Muscle layer of colon (tissue), 2 donors: ENCODE measurements around the gene SPRYD7.
A peak's percentile ranks its signal among the peaks of the same experiment; 100 is the strongest.
"Not testable (repeated sequence)": the region's sequence is repeated elsewhere in the genome, so short reads cannot be mapped to it uniquely, and the experiment has no call there.

ENCODE experiments used
- H3K27ac ChIP-seq: one replicate; pipeline ENCODE4 v1.7.0; 2013; ENCODE audit warnings: low read depth, mild to moderate bottlenecking, low read length, moderate library complexity
- H3K27me3 ChIP-seq, 2 donors: one replicate each; pipeline ENCODE4 v1.7.0; 2013; ENCODE audit warnings: low read length in 2 of 2, mild to moderate bottlenecking in 2 of 2; ENCODE audit not compliant: insufficient read depth in 2 of 2, control insufficient read depth in 1 of 2
- H3K36me3 ChIP-seq: one replicate; pipeline ENCODE4 v1.7.0; 2013; ENCODE audit warnings: mild to moderate bottlenecking, low read length; ENCODE audit not compliant: insufficient read depth
- H3K4me1 ChIP-seq: one replicate; pipeline ENCODE4 v1.7.0; 2013; ENCODE audit warnings: mild to moderate bottlenecking, low read length; ENCODE audit not compliant: insufficient read depth
- H3K4me3 ChIP-seq, 2 donors: one replicate each; pipeline ENCODE4 v1.7.0; 2013; ENCODE audit warnings: low read length in 2 of 2, low read depth in 1 of 2, mild to moderate bottlenecking in 1 of 2, moderate library complexity in 1 of 2
- H3K9ac ChIP-seq: one replicate; pipeline ENCODE4 v1.7.0; 2013; ENCODE audit warnings: low read length
- H3K9me3 ChIP-seq: one replicate; pipeline ENCODE4 v1.7.0; 2013; ENCODE audit warnings: mild to moderate bottlenecking, low read length
- donor health status: abdominal sarcoma.
- donor health status: Adenocarcinoma of cecum.

SPRYD7 gene

GRCh38 chr13:49954674-49955455, 18.7 kb upstream of the SPRYD7 start:
- H3K27me3 ChIP-seq = no peaks in the 10 kb centered on the region
- H3K27ac ChIP-seq = no peak overlapping the region
- no peaks in the 10 kb centered on the region for H3K4me1 ChIP-seq
- no peak overlapping the region for H3K4me3 ChIP-seq
- H3K9me3 ChIP-seq = no peaks in the 10 kb centered on the region
- no peak overlapping the region for H3K9ac ChIP-seq
- no peaks in the 10 kb centered on the region for H3K36me3 ChIP-seq

GRCh38 chr13:49953560-49953959, 17.4 kb upstream of the SPRYD7 start:
- H3K27ac ChIP-seq = no peak overlapping the region
- H3K27me3 ChIP-seq = no peaks in the 10 kb centered on the region
- no peaks in the 10 kb centered on the region for H3K36me3 ChIP-seq
- no peak overlapping the region for H3K9ac ChIP-seq
- no peaks in the 10 kb centered on the region for H3K4me1 ChIP-seq
- H3K4me3 ChIP-seq = no peak overlapping the region
- no peaks in the 10 kb centered on the region for H3K9me3 ChIP-seq

- no peak overlapping the region for H3K9ac ChIP-seq
- H3K36me3 ChIP-seq = no peaks in the 10 kb centered on the region
- no peaks in the 10 kb centered on the region for H3K4me1 ChIP-seq
- no peak overlapping the region for H3K4me3 ChIP-seq
- H3K27ac ChIP-seq = no peak overlapping the region
- H3K9me3 ChIP-seq = no peaks in the 10 kb centered on the region
- H3K27me3 ChIP-seq = no peaks in the 10 kb centered on the region
These were observed 15.8 kb upstream of the SPRYD7 start for GRCh38 chr13:49951754-49952535.

GRCh38 chr13:49948777-49949270, 12.7 kb upstream of the SPRYD7 start:
- H3K4me3 ChIP-seq, H3K27me3 ChIP-seq, H3K4me1 ChIP-seq, H3K27ac ChIP-seq, H3K36me3 ChIP-seq, H3K9me3 ChIP-seq, H3K9ac ChIP-seq: not testable (repeated sequence)

- H3K9me3 ChIP-seq = no peaks in the 10 kb centered on the region
- no peak overlapping the region for H3K9ac ChIP-seq
- H3K27ac ChIP-seq = no peak overlapping the region
- H3K4me3 ChIP-seq = no peak overlapping the region
- peaks cover 19% of the 10 kb centered on the region for H3K4me1 ChIP-seq
- no peaks in the 10 kb centered on the region for H3K36me3 ChIP-seq
- no peaks in the 10 kb centered on the region for H3K27me3 ChIP-seq
These were observed 3.2 kb upstream of the SPRYD7 start for GRCh38 chr13:49939321-49939720.

- no peak overlapping the region for H3K4me3 ChIP-seq
- no peaks in the 10 kb centered on the region for H3K36me3 ChIP-seq
- no peak overlapping the region for H3K9ac ChIP-seq
- no peak overlapping the region for H3K27ac ChIP-seq
- no peaks in the 10 kb centered on the region for H3K27me3 ChIP-seq
- no peaks in the 10 kb centered on the region for H3K9me3 ChIP-seq
- peaks cover 19% of the 10 kb centered on the region for H3K4me1 ChIP-seq
These were observed 2.8 kb upstream of the SPRYD7 start for GRCh38 chr13:49938921-49939320.

- Histone ChIP-seq H3K9me3 (no peaks in the 10 kb centered on the region), H3K27ac (no peak overlapping the region), H3K36me3 (no peaks in the 10 kb centered on the region), H3K4me1 (peaks cover 19% of the 10 kb centered on the region), H3K4me3 (no peak overlapping the region), H3K27me3 (no peaks in the 10 kb centered on the region), H3K9ac (no peak overlapping the region)
These were observed 2.2 kb upstream of the SPRYD7 start for GRCh38 chr13:49938314-49938713.

GRCh38 chr13:49936968-49937273, 781 bp upstream of the SPRYD7 start:
- Histone ChIP-seq H3K27ac (peak overlapping the region; percentile 48), H3K4me1 (peaks cover 19% of the 10 kb centered on the region), H3K9me3 (no peaks in the 10 kb centered on the region), H3K9ac (peak overlapping the region; percentile 49), H3K36me3 (no peaks in the 10 kb centered on the region), H3K27me3 (no peaks in the 10 kb centered on the region), H3K4me3 (peak overlapping the region; percentile 53 to 99)

GRCh38 chr13:49935171-49936074, 717 bp downstream of the SPRYD7 start:
- Histone ChIP-seq H3K9ac (peak overlapping the region; percentile 47), H3K9me3 (no peaks in the 10 kb centered on the region), H3K27me3 (no peaks in the 10 kb centered on the region), H3K4me3 (peak overlapping the region; percentile 63 to 99), H3K4me1 (peaks cover 19% of the 10 kb centered on the region), H3K27ac (peak overlapping the region; percentile 74), H3K36me3 (no peaks in the 10 kb centered on the region)

GRCh38 chr13:49933511-49933910, 2.6 kb downstream of the SPRYD7 start:
- Histone ChIP-seq H3K9me3 (no peaks in the 10 kb centered on the region), H3K4me1 (peaks cover 19% of the 10 kb centered on the region), H3K4me3 (no peak overlapping the region), H3K9ac (no peak overlapping the region), H3K36me3 (no peaks in the 10 kb centered on the region), H3K27me3 (no peaks in the 10 kb centered on the region), H3K27ac (no peak overlapping the region)

GRCh38 chr13:49932868-49933267, 3.3 kb downstream of the SPRYD7 start:
- Histone ChIP-seq H3K36me3 (no peaks in the 10 kb centered on the region), H3K27me3 (no peaks in the 10 kb centered on the region), H3K9me3 (no peaks in the 10 kb centered on the region), H3K4me3 (no peak overlapping the region), H3K9ac (no peak overlapping the region), H3K4me1 (peaks cover 19% of the 10 kb centered on the region), H3K27ac (no peak overlapping the region)
